Measurements from ENCODE around the gene C14orf119.

C14orf119 gene

GRCh38 chr14:23128969-23129758 is 33.9 kb downstream of the C14orf119 start:
- DNase-seq, result no peak

GRCh38 chr14:23129759-23130316 is 34.5 kb downstream of the C14orf119 start:
- no peak for DNase-seq

- DNase-seq, result no peak
Observed at GRCh38 chr14:23130871-23131270, 35.6 kb downstream of the C14orf119 start.

- DNase-seq, result no peak
Observed at GRCh38 chr14:23131482-23131881, 36.2 kb downstream of the C14orf119 start.

- DNase-seq, result no peak
Observed at GRCh38 chr14:23132970-23133369, 37.7 kb downstream of the C14orf119 start.

- no peak for DNase-seq
Observed at GRCh38 chr14:23136566-23137133, 41.3 kb downstream of the C14orf119 start.

- DNase-seq, result no peak
Observed at GRCh38 chr14:23137192-23137812, 42.0 kb downstream of the C14orf119 start.

- no peak for DNase-seq
Observed at GRCh38 chr14:23137813-23138535, 42.7 kb downstream of the C14orf119 start.

- DNase-seq, result no peak
Observed at GRCh38 chr14:23139874-23140273, 44.6 kb downstream of the C14orf119 start.

- no peak for DNase-seq
Observed at GRCh38 chr14:23140371-23140770, 45.1 kb downstream of the C14orf119 start.

GRCh38 chr14:23141706-23142444 is 46.6 kb downstream of the C14orf119 start:
- DNase-seq, result no peak

- no peak for DNase-seq
Observed at GRCh38 chr14:23142826-23143225, 47.5 kb downstream of the C14orf119 start.

GRCh38 chr14:23143911-23144310 is 48.6 kb downstream of the C14orf119 start:
- no peak for DNase-seq

- no peak for DNase-seq
Observed at GRCh38 chr14:23145794-23146350, 50.6 kb downstream of the C14orf119 start.

GRCh38 chr14:23146351-23146910 is 51.1 kb downstream of the C14orf119 start:
- DNase-seq, result no peak

GRCh38 chr14:23146980-23147379 is 51.7 kb downstream of the C14orf119 start:
- DNase-seq, result no peak

GRCh38 chr14:23147676-23148075 is 52.4 kb downstream of the C14orf119 start:
- no peak for DNase-seq

- no peak for DNase-seq
Observed at GRCh38 chr14:23148591-23149249, 53.4 kb downstream of the C14orf119 start.

GRCh38 chr14:23149745-23150144 is 54.4 kb downstream of the C14orf119 start:
- DNase-seq, result no peak

Data from hippocampal formation (tissue), 2 donors.